Left lung (tissue), 10 donors: ENCODE results near the gene OR4Q2. TPM values are rescaled to one million over a fixed set of nuclear protein-coding genes. Genes with fewer than 3 reads are reported as not detected.

Experiments used
- ATAC-seq: fragments of 200-7000 bp; cut with Tn5 transposase; one replicate; pipeline ENCODE4 v1.9.1; 2020; ENCODE audit warnings: moderate library complexity
- DNase-seq, 4 donors: peaks; one replicate each; pipeline ENCODE4 v3.0.0-alpha.2; 2013 to 2020
- H3K27ac ChIP-seq, 2 donors: fragments of 200-600 bp; sonication (generic) in 1 of 2; one replicate each; pipeline versions ENCODE4 v1.5.0 to v1.8.0; 2020 to 2021
- H3K27me3 ChIP-seq, 2 donors: fragments of 200-600 bp; sonication (generic) in 1 of 2; one replicate each; pipeline versions ENCODE4 v1.5.0 to v1.8.0; 2020 to 2021
- H3K36me3 ChIP-seq, 2 donors: fragments of 200-600 bp; sonication (generic) in 1 of 2; one replicate each; pipeline versions ENCODE4 v1.5.0 to v1.8.0; 2020 to 2021
- H3K4me1 ChIP-seq, 2 donors: fragments of 200-600 bp; one replicate each; pipeline ENCODE4 v1.8.0; 2021
- H3K4me3 ChIP-seq, 2 donors: fragments of 200-600 bp; sonication (generic) in 1 of 2; one replicate each; pipeline versions ENCODE4 v1.5.0 to v1.8.0; 2020 to 2021; ENCODE audit warnings: mild to moderate bottlenecking in 1 of 2
- H3K9me3 ChIP-seq, 2 donors: fragments of 200-600 bp; sonication (generic) in 1 of 2; one replicate each; pipeline versions ENCODE4 v1.5.0 to v1.8.0; 2020 to 2021
- CTCF ChIP-seq, 2 donors: fragments of 200-600 bp; sonication (generic) in 1 of 2; IDR thresholded peaks; one replicate each; pipeline versions ENCODE4 v1.5.0 to v1.8.0; 2021; ENCODE audit warnings: antibody characterized with exemption in 2 of 2
- intact Hi-C, 2 donors: fragments of 100-400 bp; cut with DNase I; formaldehyde crosslinking; loops; one replicate each; pipeline versions ENCODE4 v1.11.2 to v1.14.2; 2022
- polyA plus RNA-seq, 6 donors: library from polyadenylated mRNA; unstranded; fragments of 120-200 nt; gene quantifications; one replicate each; pipeline ENCODE4 v1.2.1, GENCODE V29; 2013; ENCODE audit not compliant: insufficient read length in 6 of 6
- total RNA-seq, 2 donors: library from RNA; stranded (reverse); fragmentation: NEBNext Ultra II Directional; extraction: Animal tissue kit (Norgen Biotek cat#: 25700); gene quantifications; one replicate each; pipeline ENCODE4 v1.2.1, GENCODE V29; 2021
- donor health status: DM: no; HTN: yes; CAD: no.
- donor health status: DM: no; HTN: no; CAD: no.

The OR4Q2 gene
- total and polyA plus RNA-seq, 8 donors = not detected

GRCh38 chr14:20044243-20044642, 42.3 kb downstream of the OR4Q2 start:
- no peaks in the 10 kb centered on the region for H3K27me3 ChIP-seq
- H3K4me1 ChIP-seq = no peaks in the 10 kb centered on the region
- no peak for TF ChIP-seq CTCF (IDR thresholded peaks at IDR 0.05)
- H3K9me3 ChIP-seq = no peaks in the 10 kb centered on the region
- no peak overlapping the region for H3K27ac ChIP-seq
- H3K36me3 ChIP-seq = no peaks in the 10 kb centered on the region
- ATAC-seq (no peak), DNase-seq (no peak)
- intact Hi-C loops = no loop called here
- no peak overlapping the region for H3K4me3 ChIP-seq

DNA sequence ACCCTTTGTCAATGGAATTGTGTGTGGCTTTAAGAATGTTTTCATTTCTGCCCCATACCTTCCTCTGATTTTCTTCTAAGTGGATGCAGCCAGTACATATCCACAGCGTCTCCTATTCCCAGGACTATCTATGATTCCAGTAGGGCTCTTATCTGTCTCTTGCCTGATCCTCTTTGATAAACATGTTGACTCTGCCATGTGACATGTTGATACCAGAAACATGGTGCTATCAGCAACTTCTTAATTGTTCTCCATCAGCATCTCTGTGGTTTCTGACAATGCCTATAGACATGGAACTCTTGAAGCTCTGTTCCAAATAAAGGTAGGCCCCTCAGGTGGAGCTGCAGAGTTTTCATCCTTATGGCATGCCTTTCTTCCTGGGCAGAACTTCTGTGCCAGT, 46.2 kb downstream of the OR4Q2 start:
- Histone ChIP-seq H3K4me1 (no peaks in the 10 kb centered on the region), H3K4me3 (no peak overlapping the region), H3K27ac (no peak overlapping the region), H3K36me3 (no peaks in the 10 kb centered on the region), H3K27me3 (no peaks in the 10 kb centered on the region), H3K9me3 (no peaks in the 10 kb centered on the region)
- DNase-seq (no peak), ATAC-seq (no peak)
- intact Hi-C loops = no loop called here
- TF ChIP-seq CTCF (IDR thresholded peaks at IDR 0.05) = no peak

Other genes with a start within 250 kb of the OR4Q2 start
- not detected for gene OR4M1, start 228.7 kb upstream of the OR4Q2 start, total RNA-seq
- not detected for gene OR4M1, start 228.7 kb upstream of the OR4Q2 start, polyA plus RNA-seq
- gene OR4N2, start 198.4 kb upstream of the OR4Q2 start, total RNA-seq = not detected
- gene OR4N2, start 198.4 kb upstream of the OR4Q2 start, polyA plus RNA-seq = not detected
- not detected for gene OR4K2, start 127.0 kb upstream of the OR4Q2 start, total RNA-seq
- not detected for gene OR4K2, start 127.0 kb upstream of the OR4Q2 start, polyA plus RNA-seq
- gene OR4K5, start 81.6 kb upstream of the OR4Q2 start, total RNA-seq = not detected
- gene OR4K5, start 81.6 kb upstream of the OR4Q2 start, polyA plus RNA-seq = not detected
- not detected for gene OR4K1, start 71.2 kb upstream of the OR4Q2 start, total RNA-seq
- not detected for gene OR4K1, start 71.2 kb upstream of the OR4Q2 start, polyA plus RNA-seq
- gene OR4K15, start 26.6 kb upstream of the OR4Q2 start, total RNA-seq = not detected
- gene OR4K15, start 26.6 kb upstream of the OR4Q2 start, polyA plus RNA-seq = not detected
- gene OR4K14, start 17.1 kb downstream of the OR4Q2 start, total RNA-seq = not detected
- not detected for gene OR4K14, start 17.1 kb downstream of the OR4Q2 start, polyA plus RNA-seq
- gene OR4K13, start 33.9 kb downstream of the OR4Q2 start, total RNA-seq = not detected
- gene OR4K13, start 33.9 kb downstream of the OR4Q2 start, polyA plus RNA-seq = under 1 TPM in 2 of 6 donors, not detected in 4; 0.03 TPM
- gene OR4L1, start 57.9 kb downstream of the OR4Q2 start, total RNA-seq = not detected
- gene OR4L1, start 57.9 kb downstream of the OR4Q2 start, polyA plus RNA-seq = not detected
- gene OR4K17, start 108.6 kb downstream of the OR4Q2 start, total RNA-seq = not detected
- gene OR4K17, start 108.6 kb downstream of the OR4Q2 start, polyA plus RNA-seq = under 1 TPM; 0.03 to 0.11 (median 0.08) TPM
- not detected for gene OR4N5, start 136.7 kb downstream of the OR4Q2 start, total RNA-seq
- gene OR4N5, start 136.7 kb downstream of the OR4Q2 start, polyA plus RNA-seq = not detected
- not detected for gene OR11G2, start 188.7 kb downstream of the OR4Q2 start, total RNA-seq
- under 1 TPM in 3 of 6 donors, not detected in 3; 0.06 TPM for gene OR11G2, start 188.7 kb downstream of the OR4Q2 start, polyA plus RNA-seq
- not detected for gene OR11H6, start 221.5 kb downstream of the OR4Q2 start, total RNA-seq
- not detected for gene OR11H6, start 221.5 kb downstream of the OR4Q2 start, polyA plus RNA-seq
- not detected for gene OR11H7, start 226.8 kb downstream of the OR4Q2 start, total RNA-seq
- under 1 TPM; 0.32 to 0.98 (median 0.75) TPM for gene OR11H7, start 226.8 kb downstream of the OR4Q2 start, polyA plus RNA-seq
- not detected for gene OR11H4, start 237.1 kb downstream of the OR4Q2 start, total RNA-seq
- gene OR11H4, start 237.1 kb downstream of the OR4Q2 start, polyA plus RNA-seq = under 1 TPM in 3 of 6 donors, not detected in 3; 0.11 to 0.20 (median 0.13) TPM